ENCODE data around the gene SCN5A. TPM values are rescaled to one million over a fixed set of nuclear protein-coding genes. Genes with fewer than 3 reads are reported as not detected.

The SCN5A gene
- total RNA-seq, 1 donor from 2014 or later, result 0.25 TPM

- no peaks in the 10 kb centered on the region for H3K36me3 Mint-ChIP-seq (ENCODE audit: low read depth)
- H3K9me3 Mint-ChIP-seq (ENCODE audit: low read depth), result no peaks in the 10 kb centered on the region
- no peak overlapping the region for H3K4me3 Mint-ChIP-seq (ENCODE audit: unreplicated experiment)
- DNase-seq (ENCODE audit: low spot score), result peak; percentile 47
- H3K27me3 Mint-ChIP-seq (ENCODE audit: low read depth), result peaks cover 9% of the 10 kb centered on the region
- H3K4me1 Mint-ChIP-seq (ENCODE audit: low read depth), result no peaks in the 10 kb centered on the region
- TF ChIP-seq, protein P1, sequence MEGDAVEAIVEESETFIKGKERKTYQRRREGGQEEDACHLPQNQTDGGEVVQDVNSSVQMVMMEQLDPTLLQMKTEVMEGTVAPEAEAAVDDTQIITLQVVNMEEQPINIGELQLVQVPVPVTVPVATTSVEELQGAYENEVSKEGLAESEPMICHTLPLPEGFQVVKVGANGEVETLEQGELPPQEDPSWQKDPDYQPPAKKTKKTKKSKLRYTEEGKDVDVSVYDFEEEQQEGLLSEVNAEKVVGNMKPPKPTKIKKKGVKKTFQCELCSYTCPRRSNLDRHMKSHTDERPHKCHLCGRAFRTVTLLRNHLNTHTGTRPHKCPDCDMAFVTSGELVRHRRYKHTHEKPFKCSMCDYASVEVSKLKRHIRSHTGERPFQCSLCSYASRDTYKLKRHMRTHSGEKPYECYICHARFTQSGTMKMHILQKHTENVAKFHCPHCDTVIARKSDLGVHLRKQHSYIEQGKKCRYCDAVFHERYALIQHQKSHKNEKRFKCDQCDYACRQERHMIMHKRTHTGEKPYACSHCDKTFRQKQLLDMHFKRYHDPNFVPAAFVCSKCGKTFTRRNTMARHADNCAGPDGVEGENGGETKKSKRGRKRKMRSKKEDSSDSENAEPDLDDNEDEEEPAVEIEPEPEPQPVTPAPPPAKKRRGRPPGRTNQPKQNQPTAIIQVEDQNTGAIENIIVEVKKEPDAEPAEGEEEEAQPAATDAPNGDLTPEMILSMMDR (IDR thresholded peaks at IDR 0.05), result no peak
- no peak overlapping the region for H3K27ac Mint-ChIP-seq (ENCODE audit: unreplicated experiment)
These were observed 31.1 kb downstream of the SCN5A start for GRCh38 chr3:38618343-38618742.

- no peak overlapping the region for H3K4me3 Mint-ChIP-seq (ENCODE audit: unreplicated experiment)
- no peaks in the 10 kb centered on the region for H3K9me3 Mint-ChIP-seq (ENCODE audit: low read depth)
- no peaks in the 10 kb centered on the region for H3K4me1 Mint-ChIP-seq (ENCODE audit: low read depth)
- H3K27me3 Mint-ChIP-seq (ENCODE audit: low read depth), result peaks cover 9% of the 10 kb centered on the region
- DNase-seq (ENCODE audit: low spot score), result peak; percentile 37
- H3K27ac Mint-ChIP-seq (ENCODE audit: unreplicated experiment), result no peak overlapping the region
- TF ChIP-seq, protein P1 (IDR thresholded peaks at IDR 0.05), result no peak
- H3K36me3 Mint-ChIP-seq (ENCODE audit: low read depth), result no peaks in the 10 kb centered on the region
These were observed 31.9 kb downstream of the SCN5A start for GRCh38 chr3:38617586-38617985.

GRCh38 chr3:38617137-38617536 lies 32.4 kb downstream of the SCN5A start:
- Mint-ChIP-seq H3K9me3 (ENCODE audit: low read depth) (no peaks in the 10 kb centered on the region), H3K27ac (ENCODE audit: unreplicated experiment) (no peak overlapping the region), H3K4me1 (ENCODE audit: low read depth) (no peaks in the 10 kb centered on the region), H3K27me3 (ENCODE audit: low read depth) (peaks cover 9% of the 10 kb centered on the region), H3K36me3 (ENCODE audit: low read depth) (no peaks in the 10 kb centered on the region), H3K4me3 (ENCODE audit: unreplicated experiment) (no peak overlapping the region)
- TF ChIP-seq, protein P1 (IDR thresholded peaks at IDR 0.05), result no peak
- peak; percentile 33 for DNase-seq (ENCODE audit: low spot score)

DNA sequence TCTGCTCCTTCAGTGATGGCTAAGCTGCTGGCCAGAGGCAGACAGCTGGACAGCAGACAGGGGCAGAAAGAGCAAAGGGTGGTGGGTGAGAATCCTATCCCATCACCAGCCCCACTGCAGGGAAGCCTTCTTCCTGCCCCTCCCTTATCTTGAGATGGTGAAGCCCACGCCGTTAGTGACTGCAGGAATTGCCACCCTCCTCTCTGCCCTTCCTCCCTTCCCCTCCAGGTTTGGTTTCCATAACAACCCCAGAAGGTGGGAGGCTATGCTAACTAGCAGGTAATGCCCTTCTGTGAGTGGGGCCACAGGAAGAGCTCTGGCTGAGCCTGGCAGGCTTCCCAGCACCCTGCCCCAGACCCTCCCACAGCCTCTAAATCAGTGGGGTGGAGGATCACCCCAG lies 32.8 kb downstream of the SCN5A start:
- TF ChIP-seq, protein P1 (IDR thresholded peaks at IDR 0.05), result no peak
- no peaks in the 10 kb centered on the region for H3K36me3 Mint-ChIP-seq (ENCODE audit: low read depth)

DNA sequence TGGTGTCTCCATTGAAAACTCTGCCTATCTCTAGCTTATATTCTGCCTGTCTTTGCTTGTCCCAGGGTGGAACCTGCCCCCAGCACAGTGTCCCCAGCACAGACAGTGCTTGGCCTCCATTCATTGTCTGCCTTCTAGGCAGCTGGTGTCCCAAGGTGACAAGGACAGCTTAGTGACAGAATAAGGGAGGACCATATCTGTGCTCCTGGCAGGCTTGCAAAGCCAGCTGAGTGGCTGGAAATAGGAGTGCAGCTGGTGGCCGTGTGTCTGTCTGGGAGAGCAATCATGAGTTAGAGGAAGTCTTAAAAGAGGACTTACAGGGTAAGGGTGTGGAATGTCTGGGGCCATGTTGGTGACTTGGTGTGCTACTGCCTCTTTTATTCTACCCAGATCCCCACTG lies 33.4 kb downstream of the SCN5A start:
- Mint-ChIP-seq H3K4me3 (ENCODE audit: unreplicated experiment) (no peak overlapping the region), H3K9me3 (ENCODE audit: low read depth) (no peaks in the 10 kb centered on the region), H3K27me3 (ENCODE audit: low read depth) (peaks cover 9% of the 10 kb centered on the region), H3K27ac (ENCODE audit: unreplicated experiment) (no peak overlapping the region), H3K4me1 (ENCODE audit: low read depth) (no peaks in the 10 kb centered on the region), H3K36me3 (ENCODE audit: low read depth) (no peaks in the 10 kb centered on the region)
- TF ChIP-seq, protein P1 (IDR thresholded peaks at IDR 0.05), result no peak
- DNase-seq (ENCODE audit: low spot score), result peak; percentile 47

More for the DNA sequence above, 32.8 kb downstream of the SCN5A start:
- DNase-seq (ENCODE audit: low spot score), result peak; percentile 24
- no peaks in the 10 kb centered on the region for H3K9me3 Mint-ChIP-seq (ENCODE audit: low read depth)
- no peak overlapping the region for H3K4me3 Mint-ChIP-seq (ENCODE audit: unreplicated experiment)
- no peak overlapping the region for H3K27ac Mint-ChIP-seq (ENCODE audit: unreplicated experiment)
- no peaks in the 10 kb centered on the region for H3K4me1 Mint-ChIP-seq (ENCODE audit: low read depth)
- peaks cover 9% of the 10 kb centered on the region for H3K27me3 Mint-ChIP-seq (ENCODE audit: low read depth)

All from chondrocyte (in vitro differentiated cells).